Caki2 (cell line): Measurements from ENCODE around the gene GPR143. TPM values are rescaled to one million over a fixed set of nuclear protein-coding genes. Genes with fewer than 3 reads are reported as not detected.

ENCODE experiments used
- DNase-seq: peaks from one replicate; pipeline ENCODE4 v3.0.0-alpha.2; 2015; ENCODE audit warnings: low read depth
- in situ Hi-C: cut with HindIII; loops from 2 replicates; pipeline ENCODE4 v1.10.0; 2016; ENCODE audit warnings: low sequenced_read_pairs, low pct_unique_long_range_greater_than_20kb, mixed read lengths
- total RNA-seq: library from RNA; depleted of rRNA; stranded (reverse); fragments of >200 nt; shearing (Covaris generic); gene quantifications from 2 replicates; pipeline ENCODE4 v1.2.3, GENCODE V29; 2014; ENCODE audit warnings: low replicate concordance

The GPR143 gene
- total RNA-seq, 1 experiment from 2014 or later, result 3.8 TPM

DNA sequence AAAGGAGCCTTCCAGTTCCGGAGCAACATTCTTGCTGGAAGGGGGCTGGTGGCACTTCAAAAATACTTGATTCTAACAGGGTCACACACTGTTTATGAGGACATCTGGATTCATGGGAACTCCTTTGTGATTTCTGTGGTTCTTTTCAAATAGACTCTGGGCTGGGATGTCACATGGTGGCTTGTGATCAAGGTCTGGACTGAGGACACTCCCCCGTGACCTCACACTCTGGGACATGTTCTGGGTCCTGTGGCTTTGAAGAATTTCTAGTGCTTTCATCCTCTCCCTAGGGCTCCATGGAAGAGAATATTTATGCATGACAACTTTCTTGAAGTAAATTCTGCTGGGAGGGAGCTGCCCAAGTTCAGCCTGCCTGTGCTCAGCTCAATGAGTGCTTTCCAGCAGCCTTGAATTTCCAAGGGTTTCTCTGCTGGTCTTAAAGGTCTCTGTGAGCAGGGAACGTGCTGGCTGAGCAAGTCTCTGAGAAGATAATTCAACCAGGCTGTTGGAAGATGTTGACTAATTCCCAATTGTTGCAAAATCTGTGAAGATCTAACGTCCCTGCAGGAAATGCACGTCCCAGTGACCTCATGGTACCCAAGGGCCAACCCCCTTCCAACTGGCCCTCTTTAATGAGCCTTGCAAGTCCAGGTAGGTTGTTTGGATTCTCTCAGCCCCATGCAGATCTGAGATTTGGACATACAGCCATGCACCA is 36.3 kb downstream of the GPR143 start:
- no peak for DNase-seq
- in situ Hi-C loops, result no loop called here

DNA sequence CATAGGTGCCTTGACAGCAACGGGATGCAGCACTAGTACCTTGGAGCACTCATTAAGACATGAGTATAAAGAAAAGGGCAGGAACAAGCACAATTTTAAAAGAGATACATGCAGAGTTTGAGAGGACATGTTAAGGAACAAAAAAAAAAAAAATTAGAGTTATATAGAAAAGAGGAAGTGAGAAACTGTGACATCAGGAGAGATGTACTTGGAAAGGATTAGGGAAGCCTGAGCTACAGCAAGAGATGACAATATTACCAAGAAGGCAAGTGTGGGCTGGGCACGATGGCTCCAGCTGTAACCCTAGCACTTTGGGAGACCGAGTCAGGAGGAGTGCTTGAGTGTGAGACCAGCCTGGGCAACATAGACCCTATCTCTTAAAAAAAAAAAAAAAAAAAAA is 37.4 kb downstream of the GPR143 start:
- in situ Hi-C loops, result no loop called here
- DNase-seq, result no peak

- in situ Hi-C loops, result no loop called here
- no peak for DNase-seq
Observed at GRCh38 chrX:9724711-9725110, 40.9 kb downstream of the GPR143 start.

- DNase-seq, result no peak
- in situ Hi-C loops, result no loop called here
Observed at GRCh38 chrX:9717376-9717775, 48.3 kb downstream of the GPR143 start.

- no peak for DNase-seq
- in situ Hi-C loops, result no loop called here
Observed at GRCh38 chrX:9710332-9710731, 55.3 kb downstream of the GPR143 start.

GRCh38 chrX:9708923-9709553 is 56.6 kb downstream of the GPR143 start:
- DNase-seq, result peak; percentile 52
- in situ Hi-C loops, result no loop called here

GRCh38 chrX:9708086-9708485 is 57.6 kb downstream of the GPR143 start:
- DNase-seq, result no peak
- in situ Hi-C loops, result no loop called here

DNA sequence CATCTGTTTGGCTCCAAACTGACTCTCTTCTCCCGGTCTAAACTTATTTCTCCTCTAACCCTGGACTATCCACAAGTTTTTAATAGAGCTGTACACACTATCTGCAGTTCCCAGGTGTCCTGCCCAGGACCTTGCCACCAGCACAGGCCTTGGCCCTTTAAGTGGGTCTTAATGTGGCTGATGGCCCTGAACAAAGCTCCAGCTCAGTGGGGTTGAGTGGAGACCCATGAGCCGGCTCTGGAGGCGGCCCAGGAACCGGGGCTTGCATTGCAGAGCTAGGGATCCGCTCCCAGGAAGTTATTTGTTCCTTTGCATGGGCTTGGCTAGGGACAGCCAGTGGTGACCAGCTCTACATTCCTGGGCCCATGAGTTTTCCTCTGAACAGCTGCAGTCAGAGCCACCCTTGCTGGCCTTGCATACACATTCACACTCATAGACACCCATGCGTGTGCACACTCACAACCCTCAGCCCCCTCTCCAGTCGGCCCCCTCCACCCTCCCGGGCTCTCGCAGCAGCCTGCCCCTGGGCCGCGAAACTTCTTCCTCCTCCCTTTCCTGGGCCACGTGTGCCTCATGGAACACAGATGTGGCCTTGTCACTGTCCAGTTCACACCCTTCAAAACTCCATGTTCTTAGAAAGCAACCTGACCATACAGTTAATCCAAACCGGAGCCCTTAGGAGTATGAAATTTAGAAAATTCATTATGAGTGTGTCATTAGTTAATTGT is 58.2 kb downstream of the GPR143 start:
- in situ Hi-C loops, result no loop called here
- DNase-seq, result no peak

- in situ Hi-C loops, result no loop called here
Observed at GRCh38 chrX:9706421-9706820, 59.2 kb downstream of the GPR143 start.

GRCh38 chrX:9704876-9705465 is 60.7 kb downstream of the GPR143 start:
- in situ Hi-C loops, result no loop called here
- DNase-seq, result no peak

More at GRCh38 chrX:9706421-9706820, 59.2 kb downstream of the GPR143 start:
- no peak for DNase-seq

- in situ Hi-C loops, result no loop called here
- no peak for DNase-seq
Observed at GRCh38 chrX:9703406-9703805, 62.2 kb downstream of the GPR143 start.

DNA sequence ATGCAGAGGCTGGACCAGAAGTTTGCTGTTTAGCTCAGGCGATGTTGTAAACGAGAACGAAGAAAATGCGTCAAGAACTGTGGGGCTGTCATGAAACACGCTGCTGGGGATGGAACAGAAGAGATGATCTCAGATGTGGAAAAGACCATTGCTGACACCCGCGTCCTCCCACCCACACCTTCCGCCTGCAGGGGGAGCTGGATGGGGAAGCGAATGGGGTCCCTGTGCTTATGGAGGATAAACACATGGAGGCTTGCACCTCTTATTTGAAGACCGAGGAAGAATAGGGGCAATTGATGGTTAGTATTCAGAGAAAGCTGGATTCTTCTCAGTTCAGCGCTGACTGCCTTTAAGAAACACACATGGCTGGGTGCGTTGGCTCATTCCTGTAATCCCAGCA is 63.9 kb downstream of the GPR143 start:
- DNase-seq, result no peak
- in situ Hi-C loops, result no loop called here

DNA sequence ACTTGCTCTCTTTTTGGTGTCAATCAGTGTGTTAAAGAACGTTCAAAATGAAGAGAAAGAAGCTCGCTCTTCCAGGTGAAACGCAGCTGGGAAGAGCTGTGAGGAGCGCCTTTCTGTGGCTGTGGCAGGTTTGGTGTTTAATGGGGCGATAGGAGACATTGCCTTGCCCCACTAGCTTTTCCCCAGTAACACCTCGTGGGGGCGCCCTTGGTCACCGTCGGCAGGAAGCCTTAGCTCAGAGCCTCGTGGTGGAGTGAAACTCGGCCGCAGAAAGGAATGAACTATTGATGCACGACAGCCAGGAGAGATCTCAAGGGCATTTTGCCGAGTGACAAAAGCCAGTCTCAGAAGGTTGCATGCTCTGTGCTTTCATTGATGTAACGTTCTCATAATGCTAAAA is 65.1 kb downstream of the GPR143 start:
- DNase-seq, result no peak
- in situ Hi-C loops, result no loop called here

DNA sequence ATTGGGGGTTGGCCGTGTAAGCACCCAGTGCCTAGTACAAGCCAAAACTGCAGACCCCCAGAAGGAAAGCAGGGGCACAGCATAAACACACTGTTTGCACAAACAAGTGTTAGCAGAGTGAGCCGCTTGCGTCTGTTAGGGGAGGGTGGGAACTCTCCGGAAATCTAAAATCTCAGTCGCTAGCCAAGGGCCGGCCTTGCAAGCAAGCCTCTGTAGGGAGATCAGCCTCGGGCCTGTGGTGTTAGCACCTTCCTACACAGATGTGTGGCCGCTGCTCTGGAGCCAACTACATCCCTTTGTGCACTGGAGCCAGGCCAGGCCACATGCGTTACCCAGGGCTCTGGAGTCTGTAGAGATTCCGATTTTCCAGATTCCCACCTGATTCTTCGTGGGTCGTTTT is 67.1 kb downstream of the GPR143 start:
- DNase-seq, result no peak
- in situ Hi-C loops, result no loop called here

DNA sequence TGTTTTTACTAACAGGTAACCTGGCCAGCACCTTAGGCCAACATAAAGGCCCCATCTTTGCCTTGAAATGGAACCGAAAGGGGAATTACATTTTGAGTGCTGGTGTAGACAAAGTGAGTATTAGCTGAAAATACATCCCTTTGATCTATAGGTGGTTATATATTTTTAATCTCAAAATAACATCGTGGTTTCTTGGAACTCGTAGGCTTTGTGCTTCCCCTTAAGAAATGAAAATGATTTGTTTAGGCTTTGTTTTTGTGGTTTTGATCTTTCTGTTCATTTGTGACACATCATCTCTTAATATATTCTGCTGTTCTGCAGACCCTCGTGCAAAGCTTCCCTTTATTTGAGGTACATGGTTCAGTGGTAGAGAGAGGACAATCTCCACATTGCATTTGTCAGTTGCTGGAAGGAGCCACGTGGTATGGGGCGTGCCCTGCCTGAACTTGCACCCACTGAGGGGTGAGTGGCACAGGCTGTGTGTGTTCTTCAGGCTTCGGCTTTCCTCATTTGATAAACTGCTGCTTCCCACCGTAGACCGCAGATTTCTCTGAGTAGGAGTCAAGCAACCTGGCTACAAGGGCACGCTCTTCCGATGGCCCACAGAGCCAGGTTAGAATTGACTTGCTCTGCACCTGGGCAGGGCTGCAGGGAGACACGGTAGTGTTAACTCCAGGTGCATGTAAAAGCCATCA is 72.2 kb downstream of the GPR143 start:
- DNase-seq, result no peak
- in situ Hi-C loops, result no loop called here

DNA sequence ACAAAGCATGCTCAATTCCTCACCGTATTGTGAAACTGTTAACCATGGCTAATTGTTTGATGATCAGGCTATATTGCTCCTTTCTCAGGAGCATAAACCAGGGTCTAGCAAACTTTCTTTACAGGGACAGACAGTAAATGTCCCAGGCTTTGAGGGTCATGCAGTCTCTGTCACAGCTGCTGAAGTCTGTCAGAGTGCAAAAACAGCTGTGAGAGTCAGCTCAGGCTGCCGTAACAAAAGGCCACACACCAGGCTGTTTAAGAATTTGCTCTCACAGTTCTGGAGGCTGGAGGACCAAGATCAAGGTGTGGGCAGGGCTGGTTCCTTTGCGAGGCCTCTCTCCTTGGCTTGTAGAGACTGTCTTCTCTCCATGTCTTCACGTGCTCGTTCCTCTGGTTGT is 75.6 kb downstream of the GPR143 start:
- in situ Hi-C loops, result no loop called here
- no peak for DNase-seq

GRCh38 chrX:9688833-9689232 is 76.8 kb downstream of the GPR143 start:
- in situ Hi-C loops, result no loop called here
- no peak for DNase-seq

- in situ Hi-C loops, result no loop called here
- no peak for DNase-seq
Observed at GRCh38 chrX:9687899-9688298, 77.7 kb downstream of the GPR143 start.

DNA sequence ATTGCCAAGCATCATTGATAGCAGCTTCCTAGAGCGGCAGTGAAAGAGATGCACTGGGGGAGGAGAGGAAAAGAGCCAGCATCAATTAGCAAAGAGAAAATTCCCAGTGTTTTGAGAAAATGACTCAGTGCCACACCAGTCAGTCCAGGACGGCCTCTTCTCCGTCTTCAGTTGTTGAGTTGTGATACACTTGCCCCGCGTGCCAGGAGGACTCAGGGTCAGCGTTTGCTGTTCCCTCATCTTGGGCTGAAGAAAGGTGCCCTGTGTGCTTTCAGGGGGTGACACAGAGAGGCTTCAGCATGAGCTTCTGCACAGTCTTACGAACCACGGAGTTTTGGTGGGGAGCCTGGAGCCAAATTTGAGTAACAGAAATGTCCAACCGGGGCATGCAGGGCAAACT is 82.3 kb downstream of the GPR143 start:
- in situ Hi-C loops, result no loop called here

More for the DNA sequence above, 82.3 kb downstream of the GPR143 start:
- no peak for DNase-seq
